ENCODE data around the gene ACO2.

Gene ACO2

DNA sequence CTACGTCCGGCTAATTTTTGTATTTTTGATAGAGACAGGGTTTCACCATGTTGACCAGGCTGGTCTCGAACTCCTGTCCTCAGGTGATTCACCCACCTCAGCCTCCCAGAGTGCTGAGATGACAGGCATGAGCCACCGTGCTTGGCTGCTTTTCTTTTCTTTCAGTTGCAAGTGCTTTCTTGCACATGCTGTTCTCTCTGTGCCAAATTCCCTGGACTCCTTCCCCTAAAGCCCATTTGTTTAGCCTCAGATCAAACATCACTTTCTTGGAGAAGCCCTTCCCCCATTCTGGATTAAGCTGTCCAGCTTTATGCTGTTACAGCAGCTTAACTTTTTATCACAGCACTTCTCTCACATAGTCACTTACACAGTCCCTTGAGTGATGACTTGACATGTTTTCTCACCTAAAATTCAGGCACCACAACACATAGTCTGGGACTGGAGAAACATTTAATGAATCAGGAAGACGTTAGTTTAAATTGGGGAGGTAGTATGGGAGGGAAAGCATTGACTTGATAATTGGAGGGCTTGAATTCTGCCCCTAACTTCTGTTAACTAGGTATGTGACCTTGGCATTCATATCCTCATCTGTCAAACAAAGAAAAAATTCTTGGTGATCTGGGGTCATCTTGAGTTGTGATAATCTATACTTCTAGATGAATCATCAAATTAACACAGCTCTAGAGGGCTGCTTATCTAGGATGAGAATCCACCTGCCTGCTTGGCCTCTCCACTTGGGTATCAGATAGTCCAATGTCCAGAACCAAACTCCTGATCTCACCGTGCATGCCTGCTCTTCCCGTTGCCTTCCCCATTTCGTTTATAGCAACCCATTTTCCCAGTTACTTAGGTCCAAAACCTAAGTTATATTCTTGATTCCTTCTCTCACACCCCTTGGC lies 18.4 kb downstream of the ACO2 start:
- no peak overlapping the region for H3K27ac ChIP-seq
- TF ChIP-seq ZFX (IDR thresholded peaks at IDR 0.05), result no peak
- TF ChIP-seq, protein P1, sequence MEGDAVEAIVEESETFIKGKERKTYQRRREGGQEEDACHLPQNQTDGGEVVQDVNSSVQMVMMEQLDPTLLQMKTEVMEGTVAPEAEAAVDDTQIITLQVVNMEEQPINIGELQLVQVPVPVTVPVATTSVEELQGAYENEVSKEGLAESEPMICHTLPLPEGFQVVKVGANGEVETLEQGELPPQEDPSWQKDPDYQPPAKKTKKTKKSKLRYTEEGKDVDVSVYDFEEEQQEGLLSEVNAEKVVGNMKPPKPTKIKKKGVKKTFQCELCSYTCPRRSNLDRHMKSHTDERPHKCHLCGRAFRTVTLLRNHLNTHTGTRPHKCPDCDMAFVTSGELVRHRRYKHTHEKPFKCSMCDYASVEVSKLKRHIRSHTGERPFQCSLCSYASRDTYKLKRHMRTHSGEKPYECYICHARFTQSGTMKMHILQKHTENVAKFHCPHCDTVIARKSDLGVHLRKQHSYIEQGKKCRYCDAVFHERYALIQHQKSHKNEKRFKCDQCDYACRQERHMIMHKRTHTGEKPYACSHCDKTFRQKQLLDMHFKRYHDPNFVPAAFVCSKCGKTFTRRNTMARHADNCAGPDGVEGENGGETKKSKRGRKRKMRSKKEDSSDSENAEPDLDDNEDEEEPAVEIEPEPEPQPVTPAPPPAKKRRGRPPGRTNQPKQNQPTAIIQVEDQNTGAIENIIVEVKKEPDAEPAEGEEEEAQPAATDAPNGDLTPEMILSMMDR (conservative IDR thresholded peaks at IDR 0.05), result no peak

DNA sequence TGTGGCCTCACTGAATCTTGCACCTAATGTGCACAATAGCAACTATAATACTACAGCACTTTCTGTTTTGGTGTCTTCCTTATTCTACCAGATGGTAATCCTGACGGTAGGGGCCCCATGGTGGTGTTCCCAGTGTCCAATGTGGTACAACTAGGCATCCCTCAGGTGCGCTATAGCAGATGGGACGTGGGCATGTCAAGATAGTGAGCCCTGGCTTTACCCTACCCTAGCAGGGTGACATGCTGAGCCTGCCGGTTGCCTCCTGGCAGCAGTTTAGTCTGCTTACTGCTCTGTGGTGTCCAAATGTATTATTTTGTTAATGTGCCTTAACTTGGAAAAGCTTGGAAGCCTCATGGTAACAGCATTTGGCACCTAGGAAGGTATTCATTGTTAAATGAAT lies 19.2 kb downstream of the ACO2 start:
- TF ChIP-seq, protein P1 (conservative IDR thresholded peaks at IDR 0.05), result no peak
- TF ChIP-seq ZFX (IDR thresholded peaks at IDR 0.05), result no peak

DNA sequence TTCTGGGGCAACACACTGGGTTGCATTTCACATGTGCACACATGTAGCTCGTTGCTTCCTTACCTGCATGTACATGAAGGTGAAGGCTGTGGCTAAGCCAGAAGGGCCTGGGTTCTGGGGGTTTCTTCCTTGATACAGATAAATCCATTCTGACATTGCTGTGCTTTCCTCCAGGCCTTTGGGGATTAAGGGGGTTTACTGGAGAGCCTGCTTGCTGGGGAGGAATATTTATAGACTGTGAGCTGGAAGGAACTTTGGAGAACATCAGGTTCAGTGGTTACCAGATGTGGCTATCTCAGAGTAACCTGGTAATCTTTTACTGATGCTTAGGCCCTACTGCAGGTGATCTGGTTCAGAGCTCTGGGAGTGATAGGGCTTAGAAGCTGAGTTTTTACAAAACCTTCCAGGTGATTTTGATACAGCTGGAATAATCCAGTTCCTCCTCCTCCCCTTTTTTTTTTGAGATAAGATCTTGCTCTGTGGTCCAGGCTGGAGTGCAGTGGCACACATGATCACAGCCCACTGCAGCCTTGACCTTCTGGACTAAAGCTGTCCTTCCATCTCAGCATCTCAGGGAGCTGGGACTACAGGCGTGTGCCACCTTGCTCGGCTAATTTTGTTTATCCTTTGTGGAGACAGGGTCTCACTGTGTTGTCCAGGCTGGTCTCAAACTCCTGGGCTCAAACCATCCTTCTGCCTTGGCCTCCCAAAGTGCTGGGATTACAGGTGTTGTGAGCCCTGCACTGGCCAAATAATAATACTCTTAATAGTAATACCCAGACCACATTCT lies 19.9 kb downstream of the ACO2 start:
- H3K27ac ChIP-seq, result no peak overlapping the region
- TF ChIP-seq, protein P1 (conservative IDR thresholded peaks at IDR 0.05), result no peak
- TF ChIP-seq ZFX (IDR thresholded peaks at IDR 0.05), result no peak

More for the DNA sequence above, 19.2 kb downstream of the ACO2 start:
- H3K27ac ChIP-seq, result no peak overlapping the region

DNA sequence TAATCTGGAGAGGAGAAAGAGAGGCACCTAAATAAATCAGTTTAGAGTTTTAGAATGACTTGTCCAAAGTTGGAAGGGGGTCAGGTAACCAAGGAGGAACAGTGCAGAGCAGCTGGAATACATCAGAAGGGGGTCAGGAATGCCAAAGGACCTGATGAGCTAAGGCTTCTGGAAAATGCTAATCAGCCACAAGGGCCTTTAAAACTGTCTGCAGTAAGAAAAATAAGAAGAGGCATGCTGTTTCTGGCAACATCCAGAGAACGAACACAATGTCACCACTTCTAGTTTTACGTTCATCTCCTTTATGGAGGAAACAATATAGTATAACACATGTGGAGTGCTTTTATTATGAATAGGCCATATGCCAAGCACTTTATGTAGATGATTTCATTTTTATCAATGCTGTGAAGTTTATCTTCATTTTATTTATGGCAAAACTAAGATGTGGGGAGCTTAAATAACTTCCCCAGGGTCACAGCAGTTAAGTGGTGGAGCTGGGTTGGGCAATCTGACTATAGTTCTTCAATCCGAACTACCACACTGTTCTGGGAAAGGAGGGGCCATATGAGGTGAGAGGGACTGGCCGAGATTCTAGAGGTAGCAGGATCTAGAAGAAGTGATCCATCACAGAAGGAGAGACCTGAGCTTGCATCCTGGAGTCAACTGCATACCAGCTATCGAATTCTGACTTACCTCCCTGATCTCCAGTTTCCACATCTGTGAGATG lies 22.6 kb downstream of the ACO2 start:
- TF ChIP-seq, protein P1 (conservative IDR thresholded peaks at IDR 0.05), result no peak
- TF ChIP-seq ZFX (IDR thresholded peaks at IDR 0.05), result no peak
- no peak overlapping the region for H3K27ac ChIP-seq

DNA sequence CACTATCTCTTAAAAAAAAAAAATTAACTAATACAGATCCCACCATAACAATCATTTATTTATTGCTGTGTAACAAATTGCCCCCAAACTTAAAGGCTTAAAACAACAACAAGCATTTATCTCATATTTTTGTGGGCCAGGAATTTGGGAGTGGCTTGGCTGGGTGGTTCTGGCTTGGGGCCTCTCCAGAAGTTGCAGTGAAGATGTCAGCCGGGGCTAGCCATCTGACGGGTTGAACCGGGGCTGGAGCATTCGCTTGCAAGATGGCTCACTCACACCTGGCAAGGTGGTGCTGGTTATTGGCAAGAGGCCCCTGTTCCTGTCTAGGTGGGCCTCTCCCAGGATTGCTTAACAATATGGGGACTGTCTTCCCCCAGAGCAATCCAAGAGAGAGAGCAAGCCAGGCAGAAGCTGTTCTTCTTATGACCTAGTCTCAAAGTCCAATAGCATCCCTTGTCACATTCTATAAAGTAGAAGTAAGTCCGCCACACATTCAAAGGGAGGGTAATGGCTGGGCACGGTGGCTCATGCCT lies 29.5 kb downstream of the ACO2 start:
- no peak overlapping the region for H3K27ac ChIP-seq
- no peak for TF ChIP-seq ZFX (IDR thresholded peaks at IDR 0.05)
- TF ChIP-seq, protein P1 (conservative IDR thresholded peaks at IDR 0.05), result no peak

DNA sequence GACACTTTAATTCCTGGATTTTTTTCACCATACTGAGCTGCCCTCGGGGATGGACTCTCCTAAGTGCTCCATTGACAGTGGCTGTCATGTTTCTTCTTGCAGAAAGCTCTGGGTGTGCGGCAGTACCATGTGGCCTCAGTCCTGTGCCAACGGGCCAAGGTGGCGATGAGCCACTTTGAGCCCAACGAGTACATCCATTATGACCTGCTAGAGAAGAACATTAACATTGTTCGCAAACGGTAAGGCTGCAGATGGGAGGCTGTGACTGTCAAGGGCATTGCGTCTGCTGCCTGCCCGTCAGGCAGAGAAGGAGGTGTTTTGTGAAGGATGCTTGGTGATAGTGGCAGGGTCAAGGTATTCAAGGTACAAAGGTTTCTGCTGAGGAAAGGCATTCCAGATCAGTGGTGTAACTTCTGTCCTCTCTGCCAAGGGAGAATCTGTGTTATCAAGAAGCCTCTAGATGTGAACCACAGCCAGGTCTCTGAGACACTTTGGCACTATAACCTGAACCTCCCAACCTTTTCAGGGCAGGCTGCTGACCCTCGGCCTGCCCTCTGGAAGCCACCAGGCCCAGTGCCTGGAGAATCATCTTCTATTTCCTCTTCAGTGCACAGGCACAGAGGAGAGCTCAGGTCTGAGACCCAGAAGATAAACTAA lies 30.8 kb downstream of the ACO2 start:
- no peak for TF ChIP-seq ZFX (IDR thresholded peaks at IDR 0.05)
- no peak overlapping the region for H3K27ac ChIP-seq

DNA sequence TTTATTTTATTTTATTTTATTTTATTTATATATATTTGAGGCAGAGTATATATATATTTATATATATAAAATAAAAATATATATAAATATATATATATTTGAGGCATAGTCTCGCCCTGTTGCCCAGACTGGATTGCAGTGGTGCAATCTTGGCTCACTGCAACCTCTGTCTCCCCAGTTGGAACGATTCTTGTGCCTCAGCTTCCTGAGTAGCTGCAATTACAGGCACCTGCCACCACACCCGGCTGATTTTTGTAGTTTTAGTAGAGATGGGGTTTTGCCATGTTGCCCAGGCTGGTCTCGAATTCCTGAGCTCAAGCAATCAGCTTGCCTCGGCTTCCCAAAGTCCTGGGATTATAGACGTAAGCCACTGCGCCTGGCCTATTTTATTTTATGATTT lies 31.4 kb downstream of the ACO2 start:
- H3K27ac ChIP-seq, result no peak overlapping the region
- no peak for TF ChIP-seq ZFX (IDR thresholded peaks at IDR 0.05)

All from C4-2B (cell line).